ENCODE results near the gene ALDH1A1.

DNA sequence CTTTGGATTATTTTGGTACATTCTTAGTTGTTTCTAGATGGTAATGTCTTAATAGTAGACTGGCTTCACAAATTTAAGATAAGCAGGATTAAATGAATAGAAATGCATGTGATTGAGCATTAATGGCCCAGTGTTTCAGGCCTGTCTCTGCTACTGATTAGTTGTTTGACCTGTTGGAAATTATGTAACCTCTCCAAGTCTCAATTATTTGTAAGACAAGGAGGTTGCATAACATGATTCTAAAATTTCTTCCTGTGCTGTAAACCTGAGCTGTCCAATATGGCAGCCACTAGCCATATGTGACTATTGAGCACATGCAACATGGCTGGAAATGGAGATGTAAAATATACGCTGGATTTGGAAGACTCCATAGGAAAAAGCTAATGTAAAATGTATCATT is 97.5 kb downstream of the ALDH1A1 start:
- TF ChIP-seq, protein P1, sequence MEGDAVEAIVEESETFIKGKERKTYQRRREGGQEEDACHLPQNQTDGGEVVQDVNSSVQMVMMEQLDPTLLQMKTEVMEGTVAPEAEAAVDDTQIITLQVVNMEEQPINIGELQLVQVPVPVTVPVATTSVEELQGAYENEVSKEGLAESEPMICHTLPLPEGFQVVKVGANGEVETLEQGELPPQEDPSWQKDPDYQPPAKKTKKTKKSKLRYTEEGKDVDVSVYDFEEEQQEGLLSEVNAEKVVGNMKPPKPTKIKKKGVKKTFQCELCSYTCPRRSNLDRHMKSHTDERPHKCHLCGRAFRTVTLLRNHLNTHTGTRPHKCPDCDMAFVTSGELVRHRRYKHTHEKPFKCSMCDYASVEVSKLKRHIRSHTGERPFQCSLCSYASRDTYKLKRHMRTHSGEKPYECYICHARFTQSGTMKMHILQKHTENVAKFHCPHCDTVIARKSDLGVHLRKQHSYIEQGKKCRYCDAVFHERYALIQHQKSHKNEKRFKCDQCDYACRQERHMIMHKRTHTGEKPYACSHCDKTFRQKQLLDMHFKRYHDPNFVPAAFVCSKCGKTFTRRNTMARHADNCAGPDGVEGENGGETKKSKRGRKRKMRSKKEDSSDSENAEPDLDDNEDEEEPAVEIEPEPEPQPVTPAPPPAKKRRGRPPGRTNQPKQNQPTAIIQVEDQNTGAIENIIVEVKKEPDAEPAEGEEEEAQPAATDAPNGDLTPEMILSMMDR (tag by site-specific recombination; IDR thresholded peaks at IDR 0.05) = no peak
- TF ChIP-seq, protein P2, sequence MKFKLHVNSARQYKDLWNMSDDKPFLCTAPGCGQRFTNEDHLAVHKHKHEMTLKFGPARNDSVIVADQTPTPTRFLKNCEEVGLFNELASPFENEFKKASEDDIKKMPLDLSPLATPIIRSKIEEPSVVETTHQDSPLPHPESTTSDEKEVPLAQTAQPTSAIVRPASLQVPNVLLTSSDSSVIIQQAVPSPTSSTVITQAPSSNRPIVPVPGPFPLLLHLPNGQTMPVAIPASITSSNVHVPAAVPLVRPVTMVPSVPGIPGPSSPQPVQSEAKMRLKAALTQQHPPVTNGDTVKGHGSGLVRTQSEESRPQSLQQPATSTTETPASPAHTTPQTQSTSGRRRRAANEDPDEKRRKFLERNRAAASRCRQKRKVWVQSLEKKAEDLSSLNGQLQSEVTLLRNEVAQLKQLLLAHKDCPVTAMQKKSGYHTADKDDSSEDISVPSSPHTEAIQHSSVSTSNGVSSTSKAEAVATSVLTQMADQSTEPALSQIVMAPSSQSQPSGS (tag by site-specific recombination; IDR thresholded peaks at IDR 0.05; ENCODE audit: low read depth) = no peak
- TF ChIP-seq ZBTB20 (tag by site-specific recombination; IDR thresholded peaks at IDR 0.05) (no peak), ZNF266 (tag by site-specific recombination; IDR thresholded peaks at IDR 0.05; ENCODE audit: low read depth) (no peak), ZNF302 (tag by site-specific recombination; IDR thresholded peaks at IDR 0.05; ENCODE audit: low read depth) (no peak), ZNF549 (tag by site-specific recombination; IDR thresholded peaks at IDR 0.05) (no peak), ZNF785 (tag by site-specific recombination; IDR thresholded peaks at IDR 0.05) (no peak)
- TF ChIP-seq, protein P3, sequence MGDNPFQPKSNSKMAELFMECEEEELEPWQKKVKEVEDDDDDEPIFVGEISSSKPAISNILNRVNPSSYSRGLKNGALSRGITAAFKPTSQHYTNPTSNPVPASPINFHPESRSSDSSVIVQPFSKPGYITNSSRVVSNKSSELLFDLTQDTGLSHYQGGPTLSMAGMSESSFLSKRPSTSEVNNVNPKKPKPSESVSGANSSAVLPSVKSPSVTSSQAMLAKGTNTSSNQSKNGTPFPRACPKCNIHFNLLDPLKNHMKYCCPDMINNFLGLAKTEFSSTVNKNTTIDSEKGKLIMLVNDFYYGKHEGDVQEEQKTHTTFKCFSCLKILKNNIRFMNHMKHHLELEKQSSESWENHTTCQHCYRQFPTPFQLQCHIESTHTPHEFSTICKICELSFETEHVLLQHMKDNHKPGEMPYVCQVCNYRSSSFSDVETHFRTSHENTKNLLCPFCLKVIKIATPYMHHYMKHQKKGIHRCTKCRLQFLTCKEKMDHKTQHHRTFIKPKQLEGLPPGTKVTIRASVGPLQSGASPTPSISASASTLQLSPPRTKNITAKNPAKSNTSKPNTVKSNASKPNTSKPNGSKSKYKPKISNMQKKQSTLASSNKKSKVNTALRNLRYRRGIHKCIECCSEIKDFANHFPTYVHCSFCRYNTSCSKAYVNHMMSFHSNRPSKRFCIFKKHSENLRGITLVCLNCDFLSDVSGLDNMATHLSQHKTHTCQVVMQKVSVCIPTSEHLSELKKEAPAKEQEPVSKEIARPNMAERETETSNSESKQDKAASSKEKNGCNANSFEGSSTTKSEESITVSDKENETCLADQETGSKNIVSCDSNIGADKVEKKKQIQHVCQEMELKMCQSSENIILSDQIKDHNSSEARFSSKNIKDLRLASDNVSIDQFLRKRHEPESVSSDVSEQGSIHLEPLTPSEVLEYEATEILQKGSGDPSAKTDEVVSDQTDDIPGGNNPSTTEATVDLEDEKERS (tag by site-specific recombination; IDR thresholded peaks at IDR 0.05) = no peak
- TF ChIP-seq, protein P4, sequence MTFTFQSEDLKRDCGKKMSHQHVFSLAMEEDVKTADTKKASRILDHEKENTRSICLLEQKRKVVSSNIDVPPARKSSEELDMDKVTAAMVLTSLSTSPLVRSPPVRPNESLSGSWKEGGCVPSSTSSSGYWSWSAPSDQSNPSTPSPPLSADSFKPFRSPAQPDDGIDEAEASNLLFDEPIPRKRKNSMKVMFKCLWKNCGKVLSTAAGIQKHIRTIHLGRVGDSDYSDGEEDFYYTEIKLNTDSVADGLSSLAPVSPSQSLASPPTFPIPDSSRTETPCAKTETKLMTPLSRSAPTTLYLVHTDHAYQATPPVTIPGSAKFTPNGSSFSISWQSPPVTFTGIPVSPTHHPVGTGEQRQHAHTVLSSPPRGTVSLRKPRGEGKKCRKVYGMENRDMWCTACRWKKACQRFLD (tag by site-specific recombination; IDR thresholded peaks at IDR 0.05) = no peak
- TF ChIP-seq, protein P5, sequence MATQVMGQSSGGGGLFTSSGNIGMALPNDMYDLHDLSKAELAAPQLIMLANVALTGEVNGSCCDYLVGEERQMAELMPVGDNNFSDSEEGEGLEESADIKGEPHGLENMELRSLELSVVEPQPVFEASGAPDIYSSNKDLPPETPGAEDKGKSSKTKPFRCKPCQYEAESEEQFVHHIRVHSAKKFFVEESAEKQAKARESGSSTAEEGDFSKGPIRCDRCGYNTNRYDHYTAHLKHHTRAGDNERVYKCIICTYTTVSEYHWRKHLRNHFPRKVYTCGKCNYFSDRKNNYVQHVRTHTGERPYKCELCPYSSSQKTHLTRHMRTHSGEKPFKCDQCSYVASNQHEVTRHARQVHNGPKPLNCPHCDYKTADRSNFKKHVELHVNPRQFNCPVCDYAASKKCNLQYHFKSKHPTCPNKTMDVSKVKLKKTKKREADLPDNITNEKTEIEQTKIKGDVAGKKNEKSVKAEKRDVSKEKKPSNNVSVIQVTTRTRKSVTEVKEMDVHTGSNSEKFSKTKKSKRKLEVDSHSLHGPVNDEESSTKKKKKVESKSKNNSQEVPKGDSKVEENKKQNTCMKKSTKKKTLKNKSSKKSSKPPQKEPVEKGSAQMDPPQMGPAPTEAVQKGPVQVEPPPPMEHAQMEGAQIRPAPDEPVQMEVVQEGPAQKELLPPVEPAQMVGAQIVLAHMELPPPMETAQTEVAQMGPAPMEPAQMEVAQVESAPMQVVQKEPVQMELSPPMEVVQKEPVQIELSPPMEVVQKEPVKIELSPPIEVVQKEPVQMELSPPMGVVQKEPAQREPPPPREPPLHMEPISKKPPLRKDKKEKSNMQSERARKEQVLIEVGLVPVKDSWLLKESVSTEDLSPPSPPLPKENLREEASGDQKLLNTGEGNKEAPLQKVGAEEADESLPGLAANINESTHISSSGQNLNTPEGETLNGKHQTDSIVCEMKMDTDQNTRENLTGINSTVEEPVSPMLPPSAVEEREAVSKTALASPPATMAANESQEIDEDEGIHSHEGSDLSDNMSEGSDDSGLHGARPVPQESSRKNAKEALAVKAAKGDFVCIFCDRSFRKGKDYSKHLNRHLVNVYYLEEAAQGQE (tag by site-specific recombination; IDR thresholded peaks at IDR 0.05) = no peak
- TF ChIP-seq, protein P6, sequence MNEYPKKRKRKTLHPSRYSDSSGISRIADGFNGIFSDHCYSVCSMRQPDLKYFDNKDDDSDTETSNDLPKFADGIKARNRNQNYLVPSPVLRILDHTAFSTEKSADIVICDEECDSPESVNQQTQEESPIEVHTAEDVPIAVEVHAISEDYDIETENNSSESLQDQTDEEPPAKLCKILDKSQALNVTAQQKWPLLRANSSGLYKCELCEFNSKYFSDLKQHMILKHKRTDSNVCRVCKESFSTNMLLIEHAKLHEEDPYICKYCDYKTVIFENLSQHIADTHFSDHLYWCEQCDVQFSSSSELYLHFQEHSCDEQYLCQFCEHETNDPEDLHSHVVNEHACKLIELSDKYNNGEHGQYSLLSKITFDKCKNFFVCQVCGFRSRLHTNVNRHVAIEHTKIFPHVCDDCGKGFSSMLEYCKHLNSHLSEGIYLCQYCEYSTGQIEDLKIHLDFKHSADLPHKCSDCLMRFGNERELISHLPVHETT (tag by site-specific recombination; IDR thresholded peaks at IDR 0.05) = no peak

Measured in HEK293 (cell line).